ENCODE results near the gene MAP2K1.

MAP2K1 gene

DNA sequence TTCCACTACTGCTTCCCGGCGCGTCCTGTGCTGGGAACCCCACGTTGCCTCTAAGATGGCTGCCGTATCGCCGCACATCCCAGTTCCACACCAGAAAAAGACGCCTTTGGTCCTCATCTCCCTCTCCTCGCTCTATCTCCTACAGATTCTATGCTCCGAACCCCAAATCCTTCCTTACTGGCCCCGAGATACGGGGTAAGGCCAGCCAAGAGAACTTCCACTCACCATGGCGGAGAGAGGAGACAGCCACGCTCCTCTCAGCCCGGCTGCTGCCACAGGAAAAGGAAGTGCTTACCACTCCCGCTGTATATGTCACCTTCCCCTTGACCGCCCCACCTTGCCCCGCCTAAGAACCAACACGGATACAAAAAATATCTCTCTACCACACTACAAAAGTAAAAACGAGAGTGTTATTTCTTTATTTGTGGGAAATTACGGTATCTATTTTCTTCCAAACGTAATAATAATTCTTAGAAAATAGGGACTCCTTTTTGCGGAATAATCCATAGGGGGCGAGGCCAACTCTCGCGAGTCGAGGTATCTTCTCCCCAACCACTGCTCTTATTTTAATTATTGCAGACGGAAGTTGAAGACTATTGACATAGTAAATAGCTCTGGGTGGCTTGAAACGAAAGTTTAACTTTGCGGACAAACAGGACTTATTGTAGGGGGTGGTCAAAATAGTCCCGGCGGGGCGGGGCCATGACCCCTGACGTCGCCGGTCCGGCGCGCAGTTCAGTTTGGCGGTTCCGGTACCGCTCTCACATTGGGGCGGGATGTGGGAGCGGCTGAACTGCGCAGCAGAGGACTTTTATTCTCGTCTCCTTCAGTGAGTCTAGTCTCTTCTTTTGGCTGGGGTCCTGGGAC, 118.1 kb downstream of the MAP2K1 start, which contains the start of the genes RPL4 and ZWILCH:
Gene RPL4 (minus strand): TSS at position 293 of the 867 bp plus-strand sequence. CDS start 65 bp downstream, at position 228.
Gene ZWILCH (plus strand): TSS at position 764 of the 867 bp plus-strand sequence. CDS start 13 bp downstream, at position 777.
- peak; percentile 79 for DNase-seq (ENCODE audit: low read depth)
- peak within 1 kb of the TSS; percentile 100 for H3K4me3 ChIP-seq (ENCODE audit: low read length)
- TF ChIP-seq, protein P1, sequence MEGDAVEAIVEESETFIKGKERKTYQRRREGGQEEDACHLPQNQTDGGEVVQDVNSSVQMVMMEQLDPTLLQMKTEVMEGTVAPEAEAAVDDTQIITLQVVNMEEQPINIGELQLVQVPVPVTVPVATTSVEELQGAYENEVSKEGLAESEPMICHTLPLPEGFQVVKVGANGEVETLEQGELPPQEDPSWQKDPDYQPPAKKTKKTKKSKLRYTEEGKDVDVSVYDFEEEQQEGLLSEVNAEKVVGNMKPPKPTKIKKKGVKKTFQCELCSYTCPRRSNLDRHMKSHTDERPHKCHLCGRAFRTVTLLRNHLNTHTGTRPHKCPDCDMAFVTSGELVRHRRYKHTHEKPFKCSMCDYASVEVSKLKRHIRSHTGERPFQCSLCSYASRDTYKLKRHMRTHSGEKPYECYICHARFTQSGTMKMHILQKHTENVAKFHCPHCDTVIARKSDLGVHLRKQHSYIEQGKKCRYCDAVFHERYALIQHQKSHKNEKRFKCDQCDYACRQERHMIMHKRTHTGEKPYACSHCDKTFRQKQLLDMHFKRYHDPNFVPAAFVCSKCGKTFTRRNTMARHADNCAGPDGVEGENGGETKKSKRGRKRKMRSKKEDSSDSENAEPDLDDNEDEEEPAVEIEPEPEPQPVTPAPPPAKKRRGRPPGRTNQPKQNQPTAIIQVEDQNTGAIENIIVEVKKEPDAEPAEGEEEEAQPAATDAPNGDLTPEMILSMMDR (IDR thresholded peaks at IDR 0.05; ENCODE audit: insufficient read depth, low read depth, low read length, missing control alignments), result no peak

DNA sequence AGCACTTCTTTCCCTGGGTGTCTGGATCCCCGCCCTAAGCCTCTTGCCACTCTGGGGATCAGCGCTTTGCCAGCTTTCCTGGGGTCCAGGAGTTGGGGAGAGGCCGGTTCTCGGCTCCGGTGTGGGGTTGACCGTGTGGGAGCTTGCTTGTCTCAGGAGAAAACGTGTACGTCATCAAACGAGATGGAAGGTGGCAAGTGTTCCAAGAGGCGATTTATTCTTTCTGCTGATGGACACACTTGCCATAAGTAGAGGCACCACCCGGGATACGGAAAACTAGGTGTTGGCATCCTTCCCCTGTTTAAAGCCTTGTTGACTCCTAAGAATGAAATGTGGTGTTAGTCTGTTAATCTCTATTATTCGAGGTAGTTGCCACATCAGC, 118.7 kb downstream of the MAP2K1 start:
- TF ChIP-seq, protein P1 (IDR thresholded peaks at IDR 0.05; ENCODE audit: insufficient read depth, low read depth, low read length, missing control alignments), result no peak
- H3K4me3 ChIP-seq (ENCODE audit: low read length), result peak overlapping the region; percentile 100
- peak; percentile 56 for DNase-seq (ENCODE audit: low read depth)

DNA sequence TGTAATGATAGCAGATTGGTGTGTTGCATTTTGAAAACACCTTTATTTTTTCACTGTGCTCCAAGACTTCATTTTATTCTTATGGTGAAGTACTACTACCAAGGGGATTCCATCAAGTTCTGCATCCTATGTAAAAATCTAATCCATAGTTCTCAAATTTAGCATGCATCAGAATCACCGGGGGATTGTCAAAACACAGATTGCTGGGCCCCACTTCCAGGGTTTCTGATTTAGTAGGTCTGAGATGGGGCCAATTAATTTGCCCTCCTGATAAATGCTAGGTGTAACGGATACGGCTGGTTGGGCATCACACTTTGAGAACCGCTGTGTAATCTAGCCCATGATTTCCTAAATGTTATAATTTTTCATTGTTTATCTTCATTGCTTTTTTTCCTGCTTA, 119.1 kb downstream of the MAP2K1 start:
- DNase-seq (ENCODE audit: low read depth), result no peak
- TF ChIP-seq, protein P1 (IDR thresholded peaks at IDR 0.05; ENCODE audit: insufficient read depth, low read depth, low read length, missing control alignments), result no peak
- H3K4me3 ChIP-seq (ENCODE audit: low read length), result peak overlapping the region; percentile 100

DNA sequence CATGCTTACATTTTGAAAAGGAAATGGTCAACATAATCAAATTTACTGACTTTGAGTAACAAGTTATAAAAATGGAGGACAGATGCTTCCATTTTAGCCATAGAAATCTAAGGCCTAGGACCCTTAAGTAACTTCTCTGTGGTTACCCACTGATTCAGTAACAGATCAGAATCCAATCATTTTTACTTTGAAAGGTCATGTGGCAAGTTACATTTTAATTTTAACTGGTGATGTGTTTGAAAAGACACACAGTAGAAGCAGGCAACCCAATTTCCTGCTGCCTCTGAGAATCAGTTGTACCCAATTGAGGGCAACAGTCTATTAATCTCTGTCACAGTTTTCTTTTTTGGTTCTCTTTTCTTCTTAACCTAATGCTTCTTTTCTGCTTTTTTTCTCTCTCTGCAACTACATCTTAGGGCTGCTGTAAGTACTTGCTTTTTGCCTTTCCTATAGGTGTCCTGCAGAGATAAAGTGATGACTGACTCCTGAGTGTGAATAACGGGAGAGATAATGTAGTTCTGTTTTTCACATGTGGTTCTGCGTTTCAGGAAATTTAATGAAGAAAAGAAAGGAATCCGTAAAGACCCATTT, 121.7 kb downstream of the MAP2K1 start:
- no peak for DNase-seq (ENCODE audit: low read depth)
- H3K4me3 ChIP-seq (ENCODE audit: low read length), result no peak overlapping the region
- TF ChIP-seq, protein P1 (IDR thresholded peaks at IDR 0.05; ENCODE audit: insufficient read depth, low read depth, low read length, missing control alignments), result no peak

DNA sequence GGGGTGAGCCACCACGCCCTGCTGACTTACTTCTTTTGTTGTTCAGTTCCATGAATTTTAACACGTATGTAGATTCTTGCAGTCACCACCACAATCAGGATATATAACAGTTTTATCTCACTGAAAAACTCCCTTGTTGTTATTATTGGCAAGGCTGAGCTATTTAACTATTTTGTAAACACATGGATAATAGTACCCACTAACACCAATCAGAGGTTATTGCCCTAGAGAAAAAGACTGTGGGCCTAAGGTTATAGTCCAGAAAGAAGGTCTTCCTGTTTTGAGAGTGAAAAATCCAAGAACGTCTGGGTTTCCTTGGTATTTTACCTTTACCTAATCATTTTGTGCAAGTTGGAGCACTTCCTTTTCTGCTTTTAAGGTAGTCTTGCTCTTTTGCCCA, 127.9 kb downstream of the MAP2K1 start:
- TF ChIP-seq, protein P1 (IDR thresholded peaks at IDR 0.05; ENCODE audit: insufficient read depth, low read depth, low read length, missing control alignments), result no peak

DNA sequence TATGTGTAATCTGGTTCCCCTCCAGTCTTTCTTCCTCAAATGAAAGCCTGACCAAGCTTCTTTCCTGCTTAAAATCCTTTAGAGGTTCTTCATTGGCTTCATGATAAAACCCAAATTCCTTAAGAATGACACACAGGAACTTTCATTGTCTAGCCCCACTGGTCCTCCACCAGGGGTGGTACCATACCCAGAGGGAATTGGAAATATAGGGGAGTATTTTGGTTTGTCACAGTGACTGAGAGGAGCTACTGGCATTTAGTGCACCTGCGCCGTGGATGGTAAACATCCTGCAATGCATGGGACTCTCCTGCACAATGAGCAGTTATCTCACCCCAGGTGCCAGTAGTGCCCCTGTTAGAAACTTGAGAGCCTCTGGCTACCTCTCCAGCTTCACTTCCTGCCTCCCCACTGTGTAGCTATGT, 129.2 kb downstream of the MAP2K1 start:
- TF ChIP-seq, protein P1 (IDR thresholded peaks at IDR 0.05; ENCODE audit: insufficient read depth, low read depth, low read length, missing control alignments), result no peak
- no peak for DNase-seq (ENCODE audit: low read depth)
- no peak overlapping the region for H3K4me3 ChIP-seq (ENCODE audit: low read length)

More for the DNA sequence above, 127.9 kb downstream of the MAP2K1 start:
- no peak for DNase-seq (ENCODE audit: low read depth)
- H3K4me3 ChIP-seq (ENCODE audit: low read length), result no peak overlapping the region

Data from epithelial cell of esophagus (primary cell).